A673 (cell line): ENCODE measurements around the gene MICOS13. TPM values are rescaled to one million over a fixed set of nuclear protein-coding genes. Genes with fewer than 3 reads are reported as not detected.

Source experiments
- BruUV-seq: library from RNA; stranded (reverse); fragments of 400-500 nt; replicated peaks from 2 replicates; lab custom pipeline; 2021; lab: Mats Ljungman, UMichigan
- CTCF ChIA-PET: fragments of 300-600 bp; sonication (Branson Sonifier 250); formaldehyde crosslinking; loops from one replicate; lab custom pipeline; 2022; ENCODE audit warnings: antibody characterized with exemption; lab: Charles Lee
- POLR2A ChIA-PET: fragments of 300-600 bp; sonication (Branson Sonifier 250); formaldehyde crosslinking; loops from one replicate; lab custom pipeline; 2022; ENCODE audit warnings: antibody characterized with exemption; ENCODE audit not compliant: low non-redundant PET; lab: Charles Lee
- DNase-seq: peaks from one replicate; pipeline ENCODE4 v3.0.0-alpha.2; 2015; ENCODE audit warnings: low spot score
- H3K27ac ChIP-seq: fragments of 200-600 bp; sonication (generic); 2 replicates; pipeline ENCODE4 v1.5.1; 2016; ENCODE audit warnings: mixed run types, low read depth, mild to moderate bottlenecking, mixed read lengths, antibody characterized with exemption, low read length; ENCODE audit not compliant: poor library complexity, severe bottlenecking
- H3K27me3 ChIP-seq: fragments of 200-600 bp; sonication (generic); replicated peaks from 2 replicates; pipeline ENCODE4 v1.6.1; 2017; ENCODE audit warnings: mixed run types, low read depth, mild to moderate bottlenecking, mixed read lengths, antibody characterized with exemption, low read length; ENCODE audit not compliant: insufficient read depth, poor library complexity
- H3K36me3 ChIP-seq: fragments of 200-600 bp; sonication (generic); 2 replicates; pipeline ENCODE4 v1.6.1; 2016; ENCODE audit warnings: mixed run types, mild to moderate bottlenecking, mixed read lengths, antibody characterized with exemption, low read length; ENCODE audit not compliant: insufficient read depth, poor library complexity, severe bottlenecking
- H3K4me1 ChIP-seq: fragments of 200-600 bp; sonication (generic); 2 replicates; pipeline ENCODE4 v1.6.1; 2017; ENCODE audit warnings: mixed run types, mild to moderate bottlenecking, mixed read lengths, antibody characterized with exemption, low read length; ENCODE audit not compliant: insufficient read depth, poor library complexity, severe bottlenecking
- H3K4me3 ChIP-seq: fragments of 200-600 bp; sonication (generic); 2 replicates; pipeline ENCODE4 v1.5.1; 2016; ENCODE audit warnings: low read depth, mixed run types, mild to moderate bottlenecking, mixed read lengths, low read length; ENCODE audit not compliant: poor library complexity, severe bottlenecking
- H3K9me3 ChIP-seq: fragments of 200-600 bp; sonication (generic); 2 replicates; pipeline ENCODE4 v1.6.1; 2016; ENCODE audit warnings: mixed run types, low read depth, mild to moderate bottlenecking, mixed read lengths, antibody characterized with exemption, low read length; ENCODE audit not compliant: poor library complexity, severe bottlenecking
- CTCF ChIP-seq: fragments of 300-800, 200-600 bp; sonication (generic); conservative IDR thresholded peaks from 2 replicates; pipeline ENCODE4 v1.5.1; 2017; ENCODE audit warnings: low read depth, mild to moderate bottlenecking, antibody characterized with exemption, low read length, moderate library complexity, mixed read lengths
- EZH2 ChIP-seq: fragments of 200-600 bp; sonication (generic); IDR thresholded peaks from 2 replicates; pipeline ENCODE4 v1.6.1; 2017; ENCODE audit warnings: borderline replicate concordance, low read depth, mild to moderate bottlenecking, mixed read lengths, antibody characterized with exemption, low read length; ENCODE audit not compliant: poor library complexity, severe bottlenecking
- intact Hi-C: fragments of 100-400 bp; cut with micrococcal nuclease; formaldehyde crosslinking; loops from one replicate; pipeline ENCODE4 v1.10.0; 2022; ENCODE audit not compliant: unreplicated experiment
- total RNA-seq: library from RNA; stranded (reverse); gene quantifications from 2 replicates; pipeline ENCODE4 v1.2.3, GENCODE V29; 2021

The MICOS13 gene
- total RNA-seq, 1 experiment from 2014 or later: 36.3 TPM

GRCh38 chr19:5635427-5635826 lies 44.9 kb downstream of the MICOS13 start:
- POLR2A ChIA-PET: no interaction called here
- BruUV-seq: no TSS peak
- Histone ChIP-seq H3K36me3 (peaks cover 21% of the 10 kb centered on the region), H3K9me3 (no peaks in the 10 kb centered on the region), H3K27ac (no peak overlapping the region), H3K4me1 (no peaks in the 10 kb centered on the region), H3K27me3 (no peaks in the 10 kb centered on the region), H3K4me3 (no peak overlapping the region)
- no peak for TF ChIP-seq EZH2
- no peak for TF ChIP-seq CTCF
- intact Hi-C loops: no loop called here
- DNase-seq: no peak
- CTCF ChIA-PET: no interaction called here

- ChIA-PET CTCF (no interaction called here), POLR2A (no interaction called here)
- Histone ChIP-seq H3K27me3 (no peaks in the 10 kb centered on the region), H3K36me3 (peaks cover 41% of the 10 kb centered on the region), H3K27ac (no peak overlapping the region), H3K4me3 (no peak overlapping the region), H3K4me1 (no peaks in the 10 kb centered on the region), H3K9me3 (no peaks in the 10 kb centered on the region)
- TF ChIP-seq CTCF (no peak), EZH2 (no peak)
- intact Hi-C loops: no loop called here
- no peak for DNase-seq
- no TSS peak for BruUV-seq
Measured at GRCh38 chr19:5632657-5633056, 47.7 kb downstream of the MICOS13 start.

- ChIA-PET POLR2A (interaction anchor here (0.7 kb wide), 1 partner anchor 1691 kb away, joined by 4 read pairs; no protein-coding TSS in a partner anchor), CTCF (no interaction called here)
- no peaks in the 10 kb centered on the region for H3K27me3 ChIP-seq
- no peak for DNase-seq
- BruUV-seq: no TSS peak
- H3K36me3 ChIP-seq: peaks cover 45% of the 10 kb centered on the region
- H3K9me3 ChIP-seq: no peaks in the 10 kb centered on the region
- peaks cover 2% of the 10 kb centered on the region for H3K4me1 ChIP-seq
- intact Hi-C loops: no loop called here
- no peak overlapping the region for H3K4me3 ChIP-seq
- TF ChIP-seq EZH2: no peak
- TF ChIP-seq CTCF: no peak
- no peak overlapping the region for H3K27ac ChIP-seq
Measured at GRCh38 chr19:5632241-5632612, 48.1 kb downstream of the MICOS13 start.
